Body of pancreas (tissue), 4 donors: Measurements from ENCODE around the gene RSAD2. TPM values are rescaled to one million over a fixed set of nuclear protein-coding genes. Genes with fewer than 3 reads are reported as not detected.

Experiments
- ATAC-seq: fragments of 150-250 bp; one replicate; pipeline ENCODE4 v1.9.1; 2016
- DNase-seq, 4 donors: peaks; one replicate each; pipeline ENCODE4 v3.0.0-alpha.2; 2019
- H3K27ac ChIP-seq, 4 donors: fragments of 200-600 bp; sonication (generic); 1 replicate in 3 of 4; 2 replicates in 1 of 4; pipeline versions ENCODE4 v1.5.1 to v1.6.1; 2016 to 2019; ENCODE audit warnings: mild to moderate bottlenecking in 1 of 4, mixed read lengths in 1 of 4, moderate library complexity in 1 of 4
- H3K27me3 ChIP-seq, 2 donors: fragments of 200-600 bp; sonication (generic); one replicate each; pipeline ENCODE4 v1.6.0; 2016; ENCODE audit warnings: mild to moderate bottlenecking in 1 of 2
- H3K36me3 ChIP-seq, 2 donors: fragments of 200-600 bp; sonication (generic); replicated peaks in 1 of 2; 2 replicates each; pipeline ENCODE4 v1.5.1; 2016; ENCODE audit warnings: low read depth in 2 of 2; ENCODE audit not compliant: insufficient read depth in 1 of 2
- H3K4me1 ChIP-seq: fragments of 200-600 bp; sonication (generic); one replicate; pipeline ENCODE4 v1.6.0; 2016
- H3K4me3 ChIP-seq, 2 donors: fragments of 200-600 bp; sonication (generic); 1 replicate in 1 of 2; 2 replicates in 1 of 2; pipeline ENCODE4 v1.5.1; 2016 to 2019
- H3K9me3 ChIP-seq, 3 donors: fragments of 200-600 bp; sonication (generic); 1 replicate in 2 of 3; 2 replicates in 1 of 3; pipeline ENCODE4 v1.5.1; 2016
- CTCF ChIP-seq, 7 experiments: fragments of 450-650 bp in 4 of 7; fragments of 200-600 bp in 3 of 7; sonication (generic) in 3 of 7; IDR thresholded peaks; one replicate each; pipeline ENCODE4 v1.5.1; 2016 to 2019; ENCODE audit warnings: antibody characterized with exemption in 7 of 7
- POLR2A ChIP-seq, 3 donors: fragments of 450-650 bp; IDR thresholded peaks; one replicate each; pipeline ENCODE4 v1.6.1; 2016; ENCODE audit warnings: antibody characterized with exemption in 3 of 3, mild to moderate bottlenecking in 2 of 3
- WGBS, 2 donors: methylation state at CpG; one replicate each; pipeline ENCODE4 v1.1.5; 2017; 5-methylcytosine and 5-hydroxymethylcytosine counted together
- intact Hi-C: fragments of 100-400 bp; cut with DNase I; formaldehyde crosslinking; loops from one replicate; pipeline ENCODE4 v1.15.1; 2023
- total RNA-seq, 2 donors: library from RNA; depleted of rRNA; stranded (reverse); fragments of >200 nt; gene quantifications; one replicate each; pipeline ENCODE4 v1.1.0, GENCODE V29; 2016

The RSAD2 gene
- total RNA-seq, 2 donors from 2014 or later = under 0.01 to 1.0 TPM

- WGBS, 2 donors = 1% methylated on average over 15 to 67 of the region's 68 CpGs
- peak in 2 of 4 donors; percentile 37 for DNase-seq
- TF ChIP-seq POLR2A (IDR thresholded peaks at IDR 0.05) (peak in 1 of 3 donors; percentile 0), CTCF (IDR thresholded peaks at IDR 0.05) (no peak)
- H3K4me3 ChIP-seq = peak overlapping the region; percentile 33 to 63
- H3K9me3 ChIP-seq = no peaks in the 10 kb centered on the region
- H3K4me1 ChIP-seq = peaks cover 59% of the 10 kb centered on the region
- peak; percentile 54 for ATAC-seq
- H3K36me3 ChIP-seq = no peaks in the 10 kb centered on the region
- H3K27me3 ChIP-seq = no peaks in the 10 kb centered on the region
- intact Hi-C loops = no loop called here
- peak overlapping the region; percentile 72 to 97 (median 92) for H3K27ac ChIP-seq
These were observed 40.3 kb downstream of the RSAD2 start for GRCh38 chr2:6917761-6918421.

- 65 to 70% methylated on average over 12 of the region's 12 CpGs for WGBS, 2 donors
- Histone ChIP-seq H3K27me3 (no peaks in the 10 kb centered on the region), H3K27ac (peak overlapping the region; percentile 28 to 94 (median 75)), H3K4me1 (peaks cover 77% of the 10 kb centered on the region), H3K36me3 (no peaks in the 10 kb centered on the region), H3K4me3 (no peak overlapping the region), H3K9me3 (no peaks in the 10 kb centered on the region)
- DNase-seq (peak in 2 of 4 donors; percentile 32 to 51), ATAC-seq (no peak)
- TF ChIP-seq CTCF (IDR thresholded peaks at IDR 0.05) (no peak), POLR2A (IDR thresholded peaks at IDR 0.05) (no peak)
- intact Hi-C loops = loop anchor here (10.0 kb wide), 1 partner anchor 65 kb away; no protein-coding TSS in a partner anchor
These were observed 42.5 kb downstream of the RSAD2 start for GRCh38 chr2:6919901-6920742.

GRCh38 chr2:6920743-6921064 lies 43.1 kb downstream of the RSAD2 start:
- peaks cover 80% of the 10 kb centered on the region for H3K4me1 ChIP-seq
- H3K9me3 ChIP-seq = no peaks in the 10 kb centered on the region
- no peaks in the 10 kb centered on the region for H3K36me3 ChIP-seq
- intact Hi-C loops = loop anchor here (10.0 kb wide), 1 partner anchor 64 kb away; no protein-coding TSS in a partner anchor
- H3K4me3 ChIP-seq = no peak overlapping the region
- no peak for DNase-seq
- H3K27me3 ChIP-seq = no peaks in the 10 kb centered on the region
- no peak for TF ChIP-seq CTCF (IDR thresholded peaks at IDR 0.05)
- no peak for TF ChIP-seq POLR2A (IDR thresholded peaks at IDR 0.05)
- peak overlapping the region; percentile 58 to 94 (median 75) for H3K27ac ChIP-seq
- 22 to 38% methylated on average over 4 of the region's 4 CpGs for WGBS, 2 donors
- ATAC-seq = no peak

GRCh38 chr2:6921321-6921922 lies 43.8 kb downstream of the RSAD2 start:
- intact Hi-C loops = loop anchor here (10.0 kb wide), 1 partner anchor 63 kb away; no protein-coding TSS in a partner anchor
- H3K4me3 ChIP-seq = no peak overlapping the region
- H3K27ac ChIP-seq = peak overlapping the region; percentile 58 to 94 (median 75)
- peaks cover 84% of the 10 kb centered on the region for H3K4me1 ChIP-seq
- WGBS, 2 donors = 27 to 28% methylated on average over 9 to 11 of the region's 11 CpGs
- ATAC-seq (no peak), DNase-seq (peak in 3 of 4 donors; percentile 37 to 52 (median 44))
- peak in 2 of 7 experiments; percentile 9 to 12 for TF ChIP-seq CTCF (IDR thresholded peaks at IDR 0.05)
- TF ChIP-seq POLR2A (IDR thresholded peaks at IDR 0.05) = peak in 2 of 3 donors; percentile 34 to 44
- H3K36me3 ChIP-seq = no peaks in the 10 kb centered on the region
- no peaks in the 10 kb centered on the region for H3K9me3 ChIP-seq
- H3K27me3 ChIP-seq = no peaks in the 10 kb centered on the region
